Muscle of back (tissue), 11 donors: ENCODE measurements around the gene HSP90B1. TPM values are rescaled to one million over a fixed set of nuclear protein-coding genes. Genes with fewer than 3 reads are reported as not detected.
A peak's percentile ranks its signal among the peaks of the same experiment; 100 is the strongest.

Source experiments
- DNase-seq, 3 donors: peaks; one replicate each; pipeline versions ENCODE4 v3.0.0 to v3.0.0-alpha.2; 2013
- polyA plus RNA-seq, 10 donors: library from polyadenylated mRNA; unstranded; fragments of 120-200 nt; gene quantifications; one replicate each; pipeline ENCODE4 v1.2.1, GENCODE V29; 2013; ENCODE audit not compliant: insufficient read length in 10 of 10

Gene HSP90B1
- polyA plus RNA-seq, 10 donors, result 343 to 533 (median 385) TPM

DNA sequence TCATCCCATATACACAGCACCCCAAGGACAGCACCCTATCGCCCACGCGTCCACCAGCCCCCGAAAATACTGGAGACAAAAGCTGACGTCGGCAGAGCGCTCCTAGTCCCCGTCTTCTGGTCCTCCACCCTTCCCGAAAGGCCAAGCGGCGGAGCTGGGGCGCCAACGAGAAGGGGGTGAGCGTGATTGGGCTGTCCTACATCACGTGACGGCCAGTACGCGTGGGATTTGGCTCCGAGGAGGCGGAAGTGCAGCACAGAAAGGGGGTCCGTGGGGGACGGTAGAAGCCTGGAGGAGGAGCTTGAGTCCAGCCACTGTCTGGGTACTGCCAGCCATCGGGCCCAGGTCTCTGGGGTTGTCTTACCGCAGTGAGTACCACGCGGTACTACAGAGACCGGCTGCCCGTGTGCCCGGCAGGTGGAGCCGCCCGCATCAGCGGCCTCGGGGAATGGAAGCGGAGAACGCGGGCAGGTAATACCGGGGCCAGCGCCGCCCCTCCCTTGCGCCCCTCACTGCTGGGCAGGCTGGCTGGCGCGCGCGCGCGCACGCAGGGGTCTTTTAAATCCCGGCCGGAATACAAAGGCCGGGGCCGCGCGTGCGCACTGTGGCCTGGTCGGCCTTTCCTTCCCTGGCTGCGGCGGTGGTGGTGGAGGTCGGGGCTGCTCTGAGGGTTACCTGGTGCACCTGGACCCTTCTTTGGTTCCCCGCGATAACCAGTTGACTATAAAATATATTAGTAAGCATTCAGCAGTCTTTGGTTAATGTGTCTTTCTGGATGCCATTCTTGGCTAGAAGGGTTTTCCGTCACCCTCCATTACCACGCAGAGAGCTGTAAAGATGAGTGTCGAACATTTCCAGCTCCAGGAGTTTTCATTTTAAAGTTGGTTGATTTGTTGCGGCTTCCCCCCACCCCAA lies 35.6 kb downstream of the HSP90B1 start, which contains the start of gene TDG:
Gene TDG, plus strand, starts transcription at position 283 of the 915 bp plus-strand sequence. Its CDS starts 166 bp downstream, at position 449.
- peak; percentile 99 for DNase-seq

DNA sequence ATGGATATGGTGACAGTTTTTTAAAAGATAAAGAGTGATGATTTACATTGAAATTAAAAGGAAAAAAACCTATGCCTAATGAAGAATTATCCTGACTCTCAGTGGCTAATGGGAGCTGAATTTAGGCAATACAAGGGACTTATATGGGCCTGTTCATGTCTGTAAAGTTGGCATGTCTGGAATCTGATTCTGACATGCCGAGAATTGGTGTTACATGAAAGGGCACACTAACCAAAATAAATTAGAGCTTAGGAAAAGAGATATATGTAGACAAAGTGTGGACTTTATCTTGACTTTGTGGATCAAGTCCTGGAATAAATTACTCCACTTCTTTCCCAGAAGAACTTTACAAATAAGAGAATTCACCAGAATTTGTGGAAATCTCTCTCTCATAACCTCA lies 36.5 kb downstream of the HSP90B1 start:
- peak in 1 of 3 donors; percentile 24 for DNase-seq

DNA sequence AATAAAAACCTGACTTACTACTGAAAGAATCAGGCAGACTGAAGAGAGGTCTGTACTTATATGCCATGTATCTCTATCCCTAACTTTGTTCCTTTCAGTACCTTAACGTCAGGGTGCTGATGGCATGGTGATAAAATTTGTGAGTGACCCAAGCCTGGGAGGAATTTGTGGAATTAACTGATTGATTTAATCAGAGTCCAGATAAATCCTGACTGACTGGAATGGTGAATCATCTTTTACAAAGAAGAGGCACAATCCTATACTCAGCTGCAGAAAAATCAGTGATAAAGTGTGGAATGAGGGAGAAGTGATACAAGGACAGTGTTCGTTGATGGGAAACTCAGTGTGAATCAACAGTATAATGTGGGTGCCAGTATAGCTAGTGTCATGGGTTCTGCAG lies 39.2 kb downstream of the HSP90B1 start:
- no peak for DNase-seq

DNA sequence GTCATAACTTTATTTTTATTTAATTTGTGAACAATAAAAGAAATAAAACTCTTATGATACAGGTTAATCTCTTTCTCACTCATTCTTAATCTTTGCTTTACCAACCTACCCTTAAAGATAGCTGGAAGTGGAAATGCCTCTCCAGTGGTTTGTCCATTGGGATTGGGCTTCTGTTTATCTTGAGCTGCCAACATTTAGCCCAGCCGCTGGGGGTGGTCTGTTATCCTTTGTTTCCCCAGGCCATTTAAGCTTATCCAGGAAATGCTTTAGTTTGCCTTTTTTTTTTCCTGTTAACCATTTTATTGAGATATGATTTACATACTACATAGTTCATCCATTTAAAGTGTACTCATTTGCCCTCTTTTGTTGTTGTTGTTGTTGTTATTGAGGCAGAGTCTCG lies 43.7 kb downstream of the HSP90B1 start:
- DNase-seq, result no peak

DNA sequence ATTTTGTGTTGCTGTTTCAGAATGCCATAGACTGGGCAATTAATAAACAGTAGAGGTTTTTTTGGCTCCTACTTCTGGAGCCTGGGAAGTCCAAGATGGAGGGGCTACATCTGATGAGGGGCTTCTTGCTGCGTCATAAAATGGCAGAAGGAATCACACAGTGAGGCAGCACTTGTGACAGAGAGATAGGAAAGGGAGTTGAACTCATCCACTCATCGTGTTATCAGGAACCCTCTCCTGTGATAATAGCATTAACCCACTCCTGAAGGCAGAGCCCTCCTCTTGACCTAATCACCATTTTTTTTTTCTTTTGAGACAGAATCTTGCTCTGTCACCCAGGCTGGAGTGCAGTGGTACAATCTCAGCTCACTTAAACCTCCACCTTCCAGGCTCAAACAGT lies 45.2 kb downstream of the HSP90B1 start:
- no peak for DNase-seq

DNA sequence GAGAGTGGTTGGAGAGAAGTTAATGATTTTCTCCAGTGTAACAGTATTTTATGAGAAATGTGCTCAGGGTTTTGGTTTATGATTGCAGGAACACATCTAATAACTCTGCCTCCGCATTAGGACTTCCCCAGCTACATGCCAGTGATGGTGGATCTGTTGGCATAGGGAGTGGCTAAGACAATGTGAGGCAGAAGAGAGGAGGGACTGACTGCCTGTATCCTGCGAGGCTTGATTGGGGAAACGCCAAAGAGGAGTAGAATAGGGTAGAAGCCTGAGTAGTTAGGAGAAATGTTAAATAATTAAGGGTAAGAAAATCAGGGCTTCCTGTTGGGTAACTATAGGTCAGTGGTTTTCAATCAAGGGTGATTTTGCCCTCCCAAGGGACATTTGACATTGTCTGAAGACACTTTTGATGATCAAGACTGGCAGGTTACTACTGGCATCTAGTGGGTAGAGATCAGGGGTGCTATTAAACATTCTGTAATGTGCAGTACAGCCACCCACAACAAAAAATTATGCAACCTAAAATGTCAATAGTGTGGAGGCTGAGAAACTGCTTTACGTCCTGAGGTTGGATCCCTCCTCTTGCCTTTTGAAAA lies 48.3 kb downstream of the HSP90B1 start:
- DNase-seq, result no peak

DNA sequence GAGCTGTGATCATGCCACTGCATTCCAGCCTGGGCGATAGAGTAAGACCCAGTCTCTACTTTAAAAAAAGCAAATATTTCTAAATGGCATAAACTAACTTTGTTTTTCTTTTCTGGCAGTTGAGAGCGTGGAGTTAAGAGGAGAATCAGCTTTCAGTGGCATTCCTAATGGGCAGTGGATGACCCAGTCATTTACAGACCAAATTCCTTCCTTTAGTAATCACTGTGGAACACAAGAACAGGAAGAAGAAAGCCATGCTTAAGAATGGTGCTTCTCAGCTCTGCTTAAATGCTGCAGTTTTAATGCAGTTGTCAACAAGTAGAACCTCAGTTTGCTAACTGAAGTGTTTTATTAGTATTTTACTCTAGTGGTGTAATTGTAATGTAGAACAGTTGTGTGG lies 56.6 kb downstream of the HSP90B1 start:
- DNase-seq, result no peak

DNA sequence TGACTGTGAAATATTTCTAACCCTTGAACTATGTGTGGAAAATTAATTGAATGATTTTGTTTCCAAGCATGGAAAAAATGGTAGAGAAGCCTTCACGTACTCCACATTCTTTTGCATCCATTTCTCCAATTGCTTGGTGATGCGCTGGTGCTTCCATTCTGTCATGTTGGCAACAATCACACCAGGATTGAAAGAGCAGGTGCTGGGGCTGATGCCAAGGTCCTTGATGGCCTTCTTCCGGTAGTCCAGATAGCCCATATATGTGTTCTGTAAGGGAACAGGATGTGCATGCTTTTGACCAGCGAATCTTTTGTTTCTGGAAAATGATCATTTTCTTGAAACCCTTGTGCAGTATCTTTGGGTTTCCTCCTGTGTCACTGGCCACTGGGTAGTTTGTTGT lies 64.0 kb downstream of the HSP90B1 start:
- peak in 2 of 3 donors; percentile 51 to 71 for DNase-seq

DNA sequence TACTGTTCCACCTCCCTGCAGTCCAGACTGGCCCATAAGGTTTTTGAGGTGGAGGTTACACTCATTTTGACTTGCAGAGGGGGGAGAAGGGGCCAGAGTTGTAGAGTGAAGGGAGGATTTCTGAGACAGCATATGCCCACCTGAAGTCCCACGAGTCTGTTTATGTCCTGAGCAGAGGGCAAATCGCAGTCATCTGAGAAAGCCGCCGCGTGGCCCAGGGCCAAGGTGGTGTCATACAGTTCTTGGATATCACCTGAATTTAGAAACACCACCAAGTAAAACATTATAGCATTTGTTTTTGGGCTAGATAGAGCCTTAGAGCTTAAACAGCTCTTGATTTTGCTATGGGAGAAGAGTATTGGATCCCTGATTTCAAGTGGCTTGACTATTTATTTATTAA lies 66.4 kb downstream of the HSP90B1 start:
- DNase-seq, result no peak

DNA sequence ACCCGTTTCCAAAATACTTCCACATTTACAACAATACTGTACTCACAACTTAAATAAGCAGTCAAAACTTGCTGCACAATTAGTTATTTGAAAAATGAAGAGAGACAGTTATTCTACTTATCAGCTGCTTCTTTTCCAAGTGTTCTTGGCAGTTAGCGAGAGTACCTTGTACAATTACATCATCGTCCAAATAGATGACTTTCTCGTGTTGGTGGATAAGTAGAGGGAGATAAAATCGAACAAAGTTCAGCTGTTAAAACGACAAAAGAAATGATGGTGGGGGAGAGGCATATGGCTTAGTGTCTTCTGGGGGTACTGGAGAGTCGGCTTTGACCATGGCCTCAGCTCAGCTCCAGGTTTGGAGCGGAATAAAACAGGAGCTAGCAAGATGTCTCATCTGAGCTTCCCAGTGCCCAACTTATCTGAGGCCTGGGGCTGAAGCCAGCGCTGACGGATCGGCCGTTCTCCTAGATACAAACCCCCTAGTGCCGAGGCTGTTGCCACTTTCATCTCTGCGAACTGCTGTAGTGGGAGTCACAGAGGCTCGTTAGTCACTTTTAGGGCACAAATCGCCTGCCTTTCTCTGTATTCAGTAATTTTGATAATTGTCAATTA lies 67.2 kb downstream of the HSP90B1 start:
- DNase-seq, result peak in 1 of 3 donors; percentile 63

Other genes with a start within 250 kb of the HSP90B1 start
- gene NT5DC3, start 89.2 kb upstream of the HSP90B1 start, polyA plus RNA-seq, result 10 to 100 TPM in 4 of 10 donors, 1 to 10 TPM in 6; 3.9 to 14.4 (median 8.8) TPM
- 10 to 100 TPM; 23.3 to 39.6 (median 32.0) TPM for gene TDG, start 35.5 kb downstream of the HSP90B1 start, polyA plus RNA-seq
- gene GLT8D2, start 119.8 kb downstream of the HSP90B1 start, polyA plus RNA-seq, result 10 to 100 TPM; 47.0 to 92.0 (median 69.5) TPM
- gene HCFC2, start 134.1 kb downstream of the HSP90B1 start, polyA plus RNA-seq, result 10 to 100 TPM; 23.9 to 36.6 (median 29.5) TPM
- gene NFYB, start 207.8 kb downstream of the HSP90B1 start, polyA plus RNA-seq, result 10 to 100 TPM; 32.2 to 48.2 (median 46.2) TPM